GM23338 (cell line): Measurements from ENCODE around the gene RAB33B.
A peak's percentile ranks its signal among the peaks of the same experiment; 100 is the strongest.

ENCODE experiments used
- CREB1 ChIP-seq: fragments of 250-450 bp; sonication (Bioruptor Pico); IDR thresholded peaks from 2 replicates; pipeline ENCODE4 v1.5.0; 2020; ENCODE audit warnings: low read depth, mild to moderate bottlenecking, moderate library complexity
- EZH2 ChIP-seq: fragments of 200-600 bp; sonication (generic); IDR thresholded peaks from one replicate; pipeline ENCODE4 v1.8.0; 2017; ENCODE audit warnings: antibody characterized with exemption, mild to moderate bottlenecking, low read depth; ENCODE audit not compliant: unreplicated experiment
- EZH2phosphoT487 ChIP-seq: fragments of 200-600 bp; sonication (generic); IDR thresholded peaks from one replicate; pipeline ENCODE4 v1.8.1; 2018; ENCODE audit warnings: antibody characterized with exemption; ENCODE audit not compliant: unreplicated experiment
- JUNB ChIP-seq: IDR thresholded peaks from one replicate; pipeline ENCODE4 v1.6.1; 2016; ENCODE audit warnings: antibody characterized with exemption; ENCODE audit not compliant: unreplicated experiment
- NANOG ChIP-seq: IDR thresholded peaks from 2 replicates; pipeline ENCODE4 v1.6.1; 2016; ENCODE audit warnings: antibody characterized with exemption, borderline replicate concordance
- POLR2AphosphoS5 ChIP-seq: IDR thresholded peaks from 2 replicates; pipeline ENCODE4 v1.6.1; 2016; ENCODE audit warnings: antibody characterized with exemption, low read depth
- STAT1 ChIP-seq: IDR thresholded peaks from one replicate; pipeline ENCODE4 v1.6.1; 2016; ENCODE audit warnings: antibody characterized with exemption; ENCODE audit not compliant: unreplicated experiment
- ZNF114 ChIP-seq: fragments of 250-450 bp; sonication (Bioruptor Pico); IDR thresholded peaks from 2 replicates; pipeline ENCODE4 v1.5.0; 2020; ENCODE audit warnings: mild to moderate bottlenecking, moderate library complexity
- ZNF331 ChIP-seq: fragments of 250-450 bp; sonication (Bioruptor Pico); IDR thresholded peaks from 2 replicates; pipeline ENCODE4 v1.5.0; 2020; ENCODE audit warnings: low read depth, mild to moderate bottlenecking, moderate library complexity
- TF ChIP-seq, protein P1 (sequence below), 2 experiments: fragments of 200-600 bp in 1 of 2; sonication (generic) in 1 of 2; conservative IDR thresholded peaks; 2 replicates each; pipeline versions ENCODE4 v1.5.1 to v1.6.1; 2016 to 2017; ENCODE audit warnings: antibody characterized with exemption in 2 of 2, low read depth in 2 of 2, mild to moderate bottlenecking in 2 of 2, moderate library complexity in 1 of 2
- TF ChIP-seq, protein P2 (sequence below): IDR thresholded peaks from one replicate; pipeline ENCODE4 v1.6.1; 2018; ENCODE audit warnings: antibody characterized with exemption; ENCODE audit not compliant: unreplicated experiment
- TF ChIP-seq, protein P3 (sequence below): IDR thresholded peaks from 2 replicates; pipeline ENCODE4 v1.6.1; 2016; ENCODE audit warnings: antibody characterized with exemption

DNA sequence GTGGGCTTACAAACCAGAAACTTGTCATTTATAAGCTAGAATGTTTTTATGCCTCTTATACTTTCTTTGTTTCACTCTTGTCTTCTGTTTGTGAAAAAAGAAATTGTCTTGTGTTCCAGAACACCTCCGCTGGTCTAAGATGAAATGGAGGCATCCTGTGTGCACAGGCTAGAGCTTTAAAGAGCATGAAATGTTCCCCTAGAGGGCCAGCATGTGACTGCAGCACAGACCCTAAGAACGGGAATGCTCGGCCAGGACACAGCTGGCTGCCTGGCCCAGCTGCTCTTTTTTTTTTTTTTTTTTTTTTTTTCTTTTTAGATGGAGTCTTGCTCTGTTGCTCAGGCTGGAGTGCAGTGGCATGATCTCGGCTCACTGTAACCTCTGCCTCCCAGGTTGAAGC, 68.5 kb downstream of the RAB33B start:
- TF ChIP-seq, protein P1, sequence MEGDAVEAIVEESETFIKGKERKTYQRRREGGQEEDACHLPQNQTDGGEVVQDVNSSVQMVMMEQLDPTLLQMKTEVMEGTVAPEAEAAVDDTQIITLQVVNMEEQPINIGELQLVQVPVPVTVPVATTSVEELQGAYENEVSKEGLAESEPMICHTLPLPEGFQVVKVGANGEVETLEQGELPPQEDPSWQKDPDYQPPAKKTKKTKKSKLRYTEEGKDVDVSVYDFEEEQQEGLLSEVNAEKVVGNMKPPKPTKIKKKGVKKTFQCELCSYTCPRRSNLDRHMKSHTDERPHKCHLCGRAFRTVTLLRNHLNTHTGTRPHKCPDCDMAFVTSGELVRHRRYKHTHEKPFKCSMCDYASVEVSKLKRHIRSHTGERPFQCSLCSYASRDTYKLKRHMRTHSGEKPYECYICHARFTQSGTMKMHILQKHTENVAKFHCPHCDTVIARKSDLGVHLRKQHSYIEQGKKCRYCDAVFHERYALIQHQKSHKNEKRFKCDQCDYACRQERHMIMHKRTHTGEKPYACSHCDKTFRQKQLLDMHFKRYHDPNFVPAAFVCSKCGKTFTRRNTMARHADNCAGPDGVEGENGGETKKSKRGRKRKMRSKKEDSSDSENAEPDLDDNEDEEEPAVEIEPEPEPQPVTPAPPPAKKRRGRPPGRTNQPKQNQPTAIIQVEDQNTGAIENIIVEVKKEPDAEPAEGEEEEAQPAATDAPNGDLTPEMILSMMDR (conservative IDR thresholded peaks at IDR 0.05; ENCODE audit: low read depth in 2 of 2) = peak in 1 of 2 experiments; percentile 32; a peak in 2 of 4 replicates
- no peak for TF ChIP-seq JUNB
- TF ChIP-seq POLR2AphosphoS5 = no peak
- no peak for TF ChIP-seq CREB1 (CRISPR knock-in tag)
- no peak for TF ChIP-seq EZH2phosphoT487
- TF ChIP-seq, protein P2, sequence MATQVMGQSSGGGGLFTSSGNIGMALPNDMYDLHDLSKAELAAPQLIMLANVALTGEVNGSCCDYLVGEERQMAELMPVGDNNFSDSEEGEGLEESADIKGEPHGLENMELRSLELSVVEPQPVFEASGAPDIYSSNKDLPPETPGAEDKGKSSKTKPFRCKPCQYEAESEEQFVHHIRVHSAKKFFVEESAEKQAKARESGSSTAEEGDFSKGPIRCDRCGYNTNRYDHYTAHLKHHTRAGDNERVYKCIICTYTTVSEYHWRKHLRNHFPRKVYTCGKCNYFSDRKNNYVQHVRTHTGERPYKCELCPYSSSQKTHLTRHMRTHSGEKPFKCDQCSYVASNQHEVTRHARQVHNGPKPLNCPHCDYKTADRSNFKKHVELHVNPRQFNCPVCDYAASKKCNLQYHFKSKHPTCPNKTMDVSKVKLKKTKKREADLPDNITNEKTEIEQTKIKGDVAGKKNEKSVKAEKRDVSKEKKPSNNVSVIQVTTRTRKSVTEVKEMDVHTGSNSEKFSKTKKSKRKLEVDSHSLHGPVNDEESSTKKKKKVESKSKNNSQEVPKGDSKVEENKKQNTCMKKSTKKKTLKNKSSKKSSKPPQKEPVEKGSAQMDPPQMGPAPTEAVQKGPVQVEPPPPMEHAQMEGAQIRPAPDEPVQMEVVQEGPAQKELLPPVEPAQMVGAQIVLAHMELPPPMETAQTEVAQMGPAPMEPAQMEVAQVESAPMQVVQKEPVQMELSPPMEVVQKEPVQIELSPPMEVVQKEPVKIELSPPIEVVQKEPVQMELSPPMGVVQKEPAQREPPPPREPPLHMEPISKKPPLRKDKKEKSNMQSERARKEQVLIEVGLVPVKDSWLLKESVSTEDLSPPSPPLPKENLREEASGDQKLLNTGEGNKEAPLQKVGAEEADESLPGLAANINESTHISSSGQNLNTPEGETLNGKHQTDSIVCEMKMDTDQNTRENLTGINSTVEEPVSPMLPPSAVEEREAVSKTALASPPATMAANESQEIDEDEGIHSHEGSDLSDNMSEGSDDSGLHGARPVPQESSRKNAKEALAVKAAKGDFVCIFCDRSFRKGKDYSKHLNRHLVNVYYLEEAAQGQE = no peak
- TF ChIP-seq ZNF114 (CRISPR knock-in tag) = no peak
- no peak for TF ChIP-seq EZH2
- TF ChIP-seq NANOG = no peak
- TF ChIP-seq STAT1 = no peak
- TF ChIP-seq, protein P3, sequence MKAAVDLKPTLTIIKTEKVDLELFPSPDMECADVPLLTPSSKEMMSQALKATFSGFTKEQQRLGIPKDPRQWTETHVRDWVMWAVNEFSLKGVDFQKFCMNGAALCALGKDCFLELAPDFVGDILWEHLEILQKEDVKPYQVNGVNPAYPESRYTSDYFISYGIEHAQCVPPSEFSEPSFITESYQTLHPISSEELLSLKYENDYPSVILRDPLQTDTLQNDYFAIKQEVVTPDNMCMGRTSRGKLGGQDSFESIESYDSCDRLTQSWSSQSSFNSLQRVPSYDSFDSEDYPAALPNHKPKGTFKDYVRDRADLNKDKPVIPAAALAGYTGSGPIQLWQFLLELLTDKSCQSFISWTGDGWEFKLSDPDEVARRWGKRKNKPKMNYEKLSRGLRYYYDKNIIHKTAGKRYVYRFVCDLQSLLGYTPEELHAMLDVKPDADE = no peak
- TF ChIP-seq ZNF331 (CRISPR knock-in tag) = no peak
